NCI-H2196 treated with DMSO at 0.1 percent for 48 hours (cell line): ENCODE results near the gene SOAT2.
A peak's percentile ranks its signal among the peaks of the same experiment; 100 is the strongest.
"Not testable (repeated sequence)": the region's sequence is repeated elsewhere in the genome, so short reads cannot be mapped to it uniquely, and the experiment has no call there.

Source experiments
- DNase-seq: peaks from one replicate; lab custom pipeline; 2025; ENCODE audit not compliant: unreplicated experiment; lab: John Stamatoyannopoulos, UW

Gene SOAT2

GRCh38 chr12:53131844-53132243 is 28.6 kb downstream of the SOAT2 start:
- no peak for DNase-seq

DNA sequence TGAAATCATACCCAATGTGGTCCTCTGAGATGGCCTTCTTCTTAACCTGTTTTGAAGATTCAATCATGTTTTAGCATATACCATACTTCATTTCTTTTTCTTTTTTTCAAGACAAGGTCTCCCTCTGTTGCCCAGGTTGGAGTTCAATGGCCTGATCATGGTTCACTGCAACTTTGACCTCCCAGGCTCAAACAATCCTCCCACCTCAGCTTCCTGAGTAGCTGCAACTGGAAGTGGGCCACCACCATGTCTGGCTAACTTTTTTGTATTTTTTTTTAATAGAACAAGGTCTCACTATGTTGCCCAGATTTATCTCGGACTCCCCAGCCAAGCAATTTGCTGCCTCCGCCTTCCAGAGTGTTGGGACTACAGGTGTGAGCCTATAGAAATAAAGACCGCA is 30.4 kb downstream of the SOAT2 start:
- no peak for DNase-seq

DNA sequence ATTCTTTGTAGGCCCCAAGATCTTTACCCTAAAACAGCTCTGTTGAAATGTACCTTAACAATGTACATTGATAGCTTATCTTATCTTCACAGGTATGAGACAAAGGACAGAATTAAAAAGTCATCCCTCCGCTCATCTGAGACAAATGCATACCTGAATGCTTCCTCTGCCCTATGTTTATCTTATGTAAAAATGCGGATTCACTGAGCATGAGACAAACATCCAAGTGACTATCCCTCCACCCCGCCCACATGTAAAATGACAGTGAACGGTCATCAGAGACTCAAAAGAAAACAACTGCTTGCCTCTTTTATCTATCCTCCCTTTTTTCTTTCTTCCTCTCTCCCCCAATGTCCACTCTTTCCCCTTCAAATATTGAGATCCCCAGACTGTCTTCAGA is 40.1 kb downstream of the SOAT2 start:
- DNase-seq: no peak

GRCh38 chr12:53145383-53146260 is 42.3 kb downstream of the SOAT2 start:
- DNase-seq: no peak

- DNase-seq: no peak
Measured at GRCh38 chr12:53147181-53147580, 43.9 kb downstream of the SOAT2 start.

GRCh38 chr12:53147653-53148052 is 44.4 kb downstream of the SOAT2 start:
- no peak for DNase-seq

DNA sequence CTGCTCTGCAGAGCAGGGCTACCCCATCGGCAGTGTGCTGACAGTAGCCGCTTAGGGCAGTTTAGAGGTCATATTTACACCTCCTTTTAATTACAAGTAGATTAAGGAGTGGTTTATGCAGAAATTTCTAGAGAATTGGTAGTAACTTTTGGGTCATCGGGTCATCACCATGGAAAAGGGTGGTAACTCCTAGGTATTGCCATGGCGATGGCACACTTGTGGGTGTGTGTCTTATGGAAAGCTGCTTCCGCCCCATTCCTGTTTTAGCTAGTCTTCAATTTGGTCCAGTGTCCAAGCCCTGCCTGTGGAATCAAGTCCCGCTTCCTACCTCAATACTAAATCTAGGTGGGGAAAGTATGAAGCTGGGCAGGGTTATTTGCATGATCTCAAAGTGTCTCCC is 47.8 kb downstream of the SOAT2 start:
- no peak for DNase-seq

DNA sequence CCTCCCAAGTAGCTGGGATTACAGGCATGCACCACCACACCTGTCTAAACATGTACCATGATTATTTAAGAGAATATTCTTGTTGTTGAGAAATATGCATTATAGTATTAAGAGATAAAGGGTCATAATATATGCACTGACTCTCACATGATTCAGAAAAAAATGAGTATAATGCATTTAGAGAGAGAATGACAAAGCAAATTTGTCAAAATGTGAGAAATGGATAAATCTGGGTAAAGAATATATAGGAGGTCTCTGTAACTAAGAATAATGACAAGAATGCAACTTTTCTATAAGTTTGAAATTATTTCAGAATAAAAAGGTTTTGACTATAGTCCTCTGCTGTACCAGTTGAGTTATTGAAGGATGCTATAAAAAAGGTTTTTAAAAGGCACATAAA is 49.1 kb downstream of the SOAT2 start:
- no peak for DNase-seq

DNA sequence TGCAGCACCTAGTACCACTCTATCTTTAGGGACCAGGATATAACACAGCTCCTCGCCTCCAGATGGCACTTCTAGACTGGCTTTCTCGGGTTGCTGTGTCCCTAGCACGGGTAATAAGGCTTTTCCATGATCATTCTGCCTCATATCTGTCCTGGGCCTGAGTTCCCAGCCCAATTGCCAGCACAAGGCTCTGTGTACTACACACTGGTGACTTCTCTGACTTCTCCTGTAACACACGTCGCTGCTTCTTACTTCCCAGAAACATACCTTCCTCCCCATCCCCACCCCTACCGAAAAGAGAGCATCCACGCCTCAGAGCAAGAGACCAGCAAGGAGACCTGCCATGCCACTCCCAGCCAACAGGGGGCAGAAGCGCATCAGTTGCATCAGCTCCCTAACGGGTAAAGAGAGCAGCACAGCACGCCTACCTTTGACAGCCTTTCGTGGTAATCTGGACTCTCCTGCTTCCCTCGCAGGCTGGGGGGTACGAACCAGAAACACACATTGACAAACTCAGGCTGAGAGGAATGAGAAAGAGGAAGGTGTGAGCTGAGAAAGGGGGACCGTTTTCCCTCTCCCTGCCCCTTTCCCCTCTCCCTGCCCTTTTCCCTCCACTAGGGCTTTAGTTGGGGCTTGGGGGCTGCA is 56.0 kb downstream of the SOAT2 start:
- peak; percentile 76 for DNase-seq

DNA sequence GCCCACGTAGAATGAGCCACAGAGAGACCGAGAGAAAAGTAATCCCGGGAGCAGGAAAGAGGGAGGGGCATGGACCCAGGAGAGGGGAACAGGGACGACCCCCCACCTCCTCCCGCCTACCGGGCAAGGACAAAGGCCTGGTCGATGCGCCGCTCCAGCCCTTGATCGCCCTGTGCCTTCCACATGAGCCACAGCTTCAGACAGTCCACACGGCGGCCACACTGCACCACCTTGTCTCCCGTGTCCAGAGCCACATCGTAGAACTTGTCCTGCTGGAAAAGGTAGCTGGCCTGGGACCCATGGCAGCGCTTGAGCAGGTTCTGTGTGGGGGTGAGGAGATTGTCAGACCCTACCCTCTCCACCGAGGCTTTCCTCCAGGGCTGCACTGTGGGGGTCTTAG is 56.7 kb downstream of the SOAT2 start:
- no peak for DNase-seq

GRCh38 chr12:53160673-53161072 is 57.4 kb downstream of the SOAT2 start:
- DNase-seq: no peak

GRCh38 chr12:53161119-53161911 is 58.0 kb downstream of the SOAT2 start:
- DNase-seq: no peak

DNA sequence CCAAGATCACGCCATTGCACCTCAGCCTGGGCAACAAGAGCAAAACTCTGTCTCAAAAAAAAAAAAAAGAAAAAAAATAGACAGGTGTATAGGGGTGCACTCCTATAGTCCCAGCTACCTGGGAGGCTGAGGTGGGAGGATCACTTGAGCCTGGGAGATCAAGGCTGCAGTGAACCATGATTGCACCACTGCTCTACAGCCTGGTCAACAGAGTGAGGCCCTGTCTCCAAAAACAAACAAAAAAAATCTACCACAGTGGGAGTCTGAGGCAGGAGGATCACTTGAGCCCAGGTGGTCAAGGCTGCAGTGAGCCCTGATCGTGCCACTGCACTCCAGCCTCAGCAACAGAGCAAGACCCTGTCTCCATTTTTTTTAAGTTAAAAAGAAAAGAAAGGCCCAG is 59.7 kb downstream of the SOAT2 start:
- not testable (repeated sequence) for DNase-seq

GRCh38 chr12:53166837-53167236 is 63.6 kb downstream of the SOAT2 start:
- no peak for DNase-seq

- no peak for DNase-seq
Measured at GRCh38 chr12:53169644-53170043, 66.4 kb downstream of the SOAT2 start.

- no peak for DNase-seq
Measured at GRCh38 chr12:53170215-53170614, 66.9 kb downstream of the SOAT2 start.

DNA sequence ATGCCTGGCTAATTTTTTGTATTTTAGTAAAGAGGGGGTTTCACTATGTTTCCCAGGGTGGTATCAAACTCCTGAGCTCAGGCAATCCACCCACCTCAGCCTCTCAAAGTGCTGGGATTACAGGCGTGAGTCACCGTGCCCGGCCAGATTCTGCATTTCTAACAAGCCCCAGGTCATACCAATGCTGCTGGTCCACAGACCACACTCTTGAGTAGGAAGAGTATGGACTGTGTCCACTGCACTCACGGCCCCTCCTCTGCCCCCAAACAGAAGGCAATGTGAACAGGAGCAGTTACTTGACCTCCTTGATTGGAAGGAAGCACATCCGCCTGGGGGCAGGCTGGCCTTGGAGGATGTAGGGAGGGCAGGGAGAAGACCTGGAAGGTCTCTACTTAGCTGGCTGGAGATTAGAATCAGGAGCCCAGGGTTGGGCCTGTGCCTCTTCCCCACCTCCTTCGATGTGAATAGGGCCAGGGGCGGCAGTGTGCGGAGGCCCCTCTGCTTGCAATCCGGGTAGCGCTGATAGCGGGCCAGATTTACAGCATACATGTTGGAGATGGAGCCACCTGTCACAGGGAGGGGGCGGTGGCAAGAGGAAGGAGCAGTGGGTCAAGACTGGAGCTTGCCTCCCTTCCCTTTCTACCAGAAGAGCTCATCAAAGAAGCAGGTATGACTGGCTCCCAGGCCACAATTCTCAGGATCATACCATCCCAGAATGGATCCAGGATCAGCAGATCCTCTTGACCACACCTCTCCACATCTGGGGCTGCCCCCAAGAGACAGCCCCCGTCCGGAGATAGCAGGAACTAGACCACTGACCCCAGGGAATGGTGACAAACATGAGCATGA is 67.8 kb downstream of the SOAT2 start:
- no peak for DNase-seq

GRCh38 chr12:53171725-53172329 is 68.5 kb downstream of the SOAT2 start:
- peak; percentile 55 for DNase-seq

- no peak for DNase-seq
Measured at GRCh38 chr12:53172352-53172751, 69.1 kb downstream of the SOAT2 start.

DNA sequence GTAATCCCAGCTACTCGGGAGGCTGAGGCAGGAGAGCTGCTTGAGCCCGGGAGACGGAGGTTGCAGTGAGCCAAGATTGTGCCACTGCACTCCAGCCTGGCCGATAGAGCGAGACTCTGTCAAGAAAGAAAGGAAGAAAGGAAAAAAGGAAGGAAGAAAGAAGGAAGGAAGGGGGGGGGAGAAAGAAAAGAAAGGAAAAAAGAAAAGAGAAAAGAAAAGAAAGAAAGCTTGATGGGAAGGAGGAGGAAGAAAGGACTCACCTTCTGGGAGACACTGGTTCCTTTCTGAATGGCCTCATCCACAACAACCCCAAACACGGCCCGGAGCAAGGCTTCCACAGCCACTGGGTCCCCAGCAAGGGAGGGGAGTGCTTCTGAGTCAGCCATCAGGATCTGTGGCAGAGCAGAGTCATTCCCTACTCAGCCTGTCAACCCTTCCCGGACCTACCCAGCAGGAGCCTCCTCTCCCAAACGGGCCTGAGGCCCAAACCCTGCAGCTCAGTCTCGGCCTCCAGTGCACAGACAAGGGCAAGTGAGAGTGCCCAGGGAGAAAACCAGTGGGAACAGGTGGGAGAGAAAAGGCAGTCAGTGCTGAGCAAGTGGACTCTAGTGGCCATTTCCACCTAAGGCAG is 69.9 kb downstream of the SOAT2 start:
- DNase-seq: no peak
